Caki2 (cell line): ENCODE results near the gene TRIM14. TPM values are rescaled to one million over a fixed set of nuclear protein-coding genes. Genes with fewer than 3 reads are reported as not detected.
A peak's percentile ranks its signal among the peaks of the same experiment; 100 is the strongest.
"Not testable (repeated sequence)": the region's sequence is repeated elsewhere in the genome, so short reads cannot be mapped to it uniquely, and the experiment has no call there.

Source experiments
- DNase-seq: peaks from one replicate; pipeline ENCODE4 v3.0.0-alpha.2; 2015; ENCODE audit warnings: low read depth
- in situ Hi-C: cut with HindIII; loops from 2 replicates; pipeline ENCODE4 v1.10.0; 2016; ENCODE audit warnings: low sequenced_read_pairs, low pct_unique_long_range_greater_than_20kb, mixed read lengths
- total RNA-seq: library from RNA; depleted of rRNA; stranded (reverse); fragments of >200 nt; shearing (Covaris generic); gene quantifications from 2 replicates; pipeline ENCODE4 v1.2.3, GENCODE V29; 2014; ENCODE audit warnings: low replicate concordance; rRNA removed

Gene TRIM14
- total RNA-seq, 1 experiment from 2014 or later = 5.7 TPM

DNA sequence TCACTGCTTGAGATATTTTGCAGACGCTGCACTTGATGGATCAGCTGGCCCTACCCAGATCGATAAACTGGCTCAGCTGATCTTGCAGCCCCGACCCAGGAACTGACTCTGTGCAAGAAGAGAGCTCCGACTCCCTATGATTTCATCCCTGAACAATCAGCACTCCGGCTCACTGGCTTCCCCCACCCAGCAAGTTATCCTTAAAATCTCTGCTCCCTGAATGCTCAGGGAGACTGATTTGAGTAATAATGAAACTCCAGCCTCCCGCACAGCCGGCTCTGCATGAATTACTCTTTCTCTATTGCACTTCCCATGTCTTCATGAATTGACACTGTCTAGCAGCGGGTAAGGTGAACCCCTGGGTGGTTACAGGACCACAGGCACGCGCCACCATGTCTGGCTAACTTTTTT is 79.4 kb downstream of the TRIM14 start:
- no peak for DNase-seq
- in situ Hi-C loops = no loop called here

DNA sequence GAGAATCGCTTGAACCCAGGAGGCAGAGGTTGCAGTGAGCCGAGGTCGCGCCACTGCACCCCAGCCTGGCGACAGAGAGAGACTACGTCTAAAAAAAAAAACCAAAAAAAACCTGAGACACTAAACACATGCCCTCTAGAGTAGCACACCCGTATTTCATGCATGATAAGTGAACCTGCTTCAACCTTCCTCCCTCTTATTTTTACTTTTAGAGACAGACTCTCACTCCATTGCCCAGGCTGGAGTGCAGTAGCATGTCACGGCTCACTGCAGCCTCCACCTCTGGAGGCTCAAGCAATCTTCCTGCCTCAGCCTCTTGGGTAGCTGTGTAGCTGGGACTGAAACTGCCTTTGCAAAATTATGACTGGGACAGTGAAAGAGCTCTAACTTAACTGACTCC is 80.1 kb downstream of the TRIM14 start:
- in situ Hi-C loops = no loop called here

DNA sequence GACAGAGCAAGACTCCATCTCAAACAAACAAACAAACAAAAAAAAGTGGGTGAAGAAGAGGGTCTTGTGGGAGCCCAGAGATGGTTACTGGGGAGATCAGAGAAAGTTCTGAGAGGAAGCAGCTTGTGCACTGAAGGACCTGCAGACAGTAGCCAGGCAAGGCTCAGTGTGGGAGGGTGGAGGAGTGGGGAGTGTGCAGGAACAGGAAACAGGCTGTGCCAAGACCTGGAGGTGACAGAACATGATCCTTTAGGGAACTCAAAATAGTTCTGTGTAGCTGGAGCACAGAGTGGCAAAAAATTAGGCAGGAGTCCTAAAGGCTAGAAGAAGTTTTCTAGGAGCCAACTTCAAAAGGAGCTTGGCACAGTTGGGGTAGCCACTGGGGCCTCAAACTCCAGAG is 81.7 kb downstream of the TRIM14 start:
- no peak for DNase-seq
- in situ Hi-C loops = no loop called here

More for the DNA sequence above, 80.1 kb downstream of the TRIM14 start:
- DNase-seq = no peak

DNA sequence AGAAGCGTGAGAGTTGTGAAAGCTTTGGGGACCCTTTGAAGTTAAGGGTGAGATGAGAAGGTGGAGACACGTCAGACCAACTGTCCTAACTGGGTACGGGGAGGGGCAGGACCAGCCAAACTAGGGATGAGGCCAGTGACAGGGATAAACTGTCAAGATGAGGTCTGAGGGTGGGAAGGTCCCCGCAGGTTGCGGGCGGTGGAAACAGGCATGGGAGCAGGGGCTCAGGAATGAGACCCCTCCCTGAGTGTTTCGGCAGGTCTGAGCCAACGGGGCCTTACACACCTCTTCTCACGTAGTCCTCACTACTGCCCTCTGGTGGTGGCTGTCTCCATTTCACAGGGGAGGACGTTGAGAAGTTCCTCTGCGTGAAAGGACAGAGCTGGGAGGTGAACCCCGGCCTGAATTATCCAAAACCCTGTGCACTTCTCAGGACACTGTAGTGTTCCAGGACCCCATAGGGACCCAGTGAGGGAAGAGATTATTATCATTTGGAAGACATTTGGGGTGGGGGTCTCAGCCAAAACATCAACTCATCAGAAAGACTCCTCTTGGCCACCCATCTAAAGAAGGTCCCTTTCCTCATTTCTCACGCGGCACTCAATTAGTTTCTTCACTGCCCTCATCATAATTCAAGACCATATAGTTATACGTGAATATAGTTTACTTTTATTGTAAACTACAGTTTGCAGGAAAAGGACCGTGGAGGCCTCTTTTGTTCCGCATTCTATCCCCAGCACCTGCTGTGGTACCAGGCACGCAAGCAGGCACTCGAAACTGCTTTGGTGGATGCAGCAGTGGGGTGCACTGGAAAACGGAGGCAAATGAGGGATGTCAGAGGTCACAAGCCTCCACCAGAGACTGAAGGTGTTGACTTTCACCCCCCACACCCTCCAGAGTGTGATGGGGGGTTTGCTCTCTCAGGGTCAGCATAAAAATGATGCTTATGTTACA is 84.2 kb downstream of the TRIM14 start:
- DNase-seq = peak; percentile 46
- in situ Hi-C loops = no loop called here

DNA sequence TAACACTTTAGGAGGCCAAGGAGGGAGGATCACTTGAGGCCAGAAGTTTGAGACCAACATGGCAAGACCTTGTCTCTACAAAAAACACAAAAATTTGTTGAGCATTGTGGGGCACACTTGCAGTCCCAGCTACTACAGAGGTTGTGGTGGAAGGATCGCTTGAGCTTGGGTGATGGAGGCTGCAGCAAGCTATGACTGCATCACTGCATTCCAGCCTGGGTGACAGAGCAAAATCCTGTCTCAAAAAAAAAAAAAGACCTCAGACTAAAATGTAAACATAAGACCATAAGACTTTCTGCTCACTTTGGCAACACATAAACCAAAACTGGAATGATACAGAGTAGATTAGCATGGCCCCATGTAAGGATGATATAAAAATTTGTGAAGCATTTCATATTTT is 87.1 kb downstream of the TRIM14 start:
- in situ Hi-C loops = no loop called here
- DNase-seq = peak; percentile 33

DNA sequence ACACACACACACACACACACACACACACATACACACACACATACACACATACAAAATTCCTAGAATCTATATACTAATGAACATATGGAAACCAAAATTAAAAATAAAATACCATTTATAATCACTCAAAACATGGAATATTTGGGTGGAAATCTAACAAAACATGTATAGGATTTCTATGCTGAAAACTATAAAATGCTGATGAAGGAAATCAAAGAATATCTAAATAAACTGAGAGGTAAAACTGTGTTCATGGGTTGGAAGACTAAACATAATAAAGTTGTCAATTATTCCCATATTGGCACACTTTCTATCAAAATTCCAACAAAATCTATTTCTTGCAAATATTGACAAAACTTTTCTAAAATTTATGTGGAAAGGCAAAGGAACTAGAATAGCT is 87.9 kb downstream of the TRIM14 start:
- DNase-seq = no peak
- in situ Hi-C loops = no loop called here

DNA sequence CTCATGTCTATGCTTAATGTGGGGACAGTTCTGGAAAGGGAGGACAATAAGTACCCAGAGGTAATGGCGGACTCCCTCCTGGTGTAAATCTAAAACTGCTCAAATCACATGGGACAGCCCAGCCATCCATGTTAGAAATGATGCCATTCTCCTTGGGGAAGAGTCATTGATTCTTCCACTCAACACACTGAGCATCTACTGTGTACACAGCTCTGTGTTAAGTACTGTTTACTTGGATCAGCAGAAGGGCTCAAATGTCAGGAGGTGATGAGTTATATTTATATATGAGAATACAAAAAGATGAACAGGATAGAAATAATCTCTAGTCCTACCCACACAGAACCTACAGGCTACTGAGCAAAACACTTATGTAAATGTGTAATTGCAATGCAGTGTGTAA is 94.3 kb downstream of the TRIM14 start:
- in situ Hi-C loops = no loop called here
- no peak for DNase-seq

DNA sequence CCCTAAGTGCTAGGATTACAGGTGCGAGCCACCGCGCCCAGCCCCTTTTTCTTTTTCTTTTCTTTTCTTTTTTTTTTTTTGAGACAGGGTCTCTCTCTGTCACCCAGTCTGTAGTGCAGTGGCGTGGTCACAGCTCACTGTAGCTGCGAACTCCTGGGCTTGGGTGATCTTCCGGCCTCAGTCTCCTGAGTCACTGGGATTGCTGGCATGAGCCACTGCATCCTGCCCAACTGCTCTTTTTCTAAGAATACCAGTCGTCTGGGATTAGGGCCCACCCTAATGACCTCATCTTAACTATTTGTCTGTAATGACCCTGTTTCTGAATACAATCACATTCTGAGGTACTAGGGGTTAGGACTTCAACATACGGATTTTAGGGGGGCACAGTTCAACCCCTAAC is 96.6 kb downstream of the TRIM14 start:
- no peak for DNase-seq
- in situ Hi-C loops = no loop called here

DNA sequence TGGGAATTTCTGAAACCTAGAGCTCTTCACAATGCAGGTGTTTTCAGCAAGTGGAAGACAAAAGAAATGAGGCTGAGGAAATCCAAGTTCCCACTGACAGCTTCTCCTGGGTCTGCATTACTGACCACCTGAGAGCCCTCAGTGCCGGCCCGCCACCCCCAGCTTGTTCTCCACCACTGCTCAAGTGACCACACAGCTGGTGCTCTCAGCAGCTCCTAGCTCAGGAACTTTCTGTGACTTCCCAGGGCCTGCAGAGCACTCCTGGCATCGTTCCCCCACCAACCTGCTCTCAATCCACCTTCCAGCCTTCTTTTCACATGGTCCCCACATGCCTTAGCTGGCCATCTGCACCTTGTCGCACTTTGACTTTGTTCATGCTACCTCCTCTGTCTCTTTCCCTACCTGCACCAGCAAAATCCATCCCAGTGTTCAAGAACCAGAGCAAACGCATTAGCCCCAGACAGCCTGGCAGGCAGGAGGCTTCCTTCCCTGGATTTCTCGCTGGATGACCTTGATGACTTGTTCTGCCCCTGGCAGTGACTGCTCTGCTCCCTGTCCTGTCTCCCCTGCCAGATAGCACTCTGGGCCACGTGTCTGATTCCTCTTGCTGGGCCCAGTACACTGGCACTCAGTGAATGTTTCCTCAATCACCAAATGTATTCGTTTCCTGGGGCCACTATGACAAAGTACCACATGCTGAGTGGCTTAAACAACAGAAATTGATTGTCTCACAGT is 97.5 kb downstream of the TRIM14 start:
- DNase-seq = no peak
- in situ Hi-C loops = no loop called here

DNA sequence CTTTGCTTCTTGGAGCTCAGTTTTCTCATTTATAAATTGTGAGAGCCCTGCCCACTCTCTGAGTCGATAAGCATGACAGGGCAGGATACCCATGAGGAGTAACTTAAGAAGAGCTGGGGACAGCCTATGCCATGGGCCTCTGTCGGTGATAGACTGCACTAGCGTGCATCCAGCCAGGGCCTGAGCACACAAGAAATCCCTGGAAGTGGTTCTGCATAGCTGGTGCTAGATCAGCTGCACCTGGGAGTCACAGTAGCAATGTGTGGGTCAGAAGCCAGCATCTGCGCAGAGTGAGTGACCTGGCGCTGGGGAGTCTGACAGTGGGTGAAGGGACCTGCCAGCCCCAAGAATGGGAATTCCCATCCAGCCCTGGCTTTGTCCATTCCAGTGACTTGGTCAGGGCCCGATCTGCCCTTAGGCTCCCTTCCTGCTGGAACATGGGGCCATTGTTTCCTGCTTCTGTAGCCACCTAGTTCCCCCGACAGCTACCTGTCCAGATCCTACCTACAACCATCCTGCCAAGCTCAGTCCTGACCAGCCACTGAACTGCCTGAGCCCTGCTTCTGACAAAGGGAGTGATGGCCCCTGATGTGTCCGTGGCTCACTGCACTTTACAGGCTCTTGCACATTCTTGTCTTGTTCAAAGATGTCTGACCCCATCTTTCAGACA is 98.4 kb downstream of the TRIM14 start:
- in situ Hi-C loops = no loop called here
- no peak for DNase-seq

DNA sequence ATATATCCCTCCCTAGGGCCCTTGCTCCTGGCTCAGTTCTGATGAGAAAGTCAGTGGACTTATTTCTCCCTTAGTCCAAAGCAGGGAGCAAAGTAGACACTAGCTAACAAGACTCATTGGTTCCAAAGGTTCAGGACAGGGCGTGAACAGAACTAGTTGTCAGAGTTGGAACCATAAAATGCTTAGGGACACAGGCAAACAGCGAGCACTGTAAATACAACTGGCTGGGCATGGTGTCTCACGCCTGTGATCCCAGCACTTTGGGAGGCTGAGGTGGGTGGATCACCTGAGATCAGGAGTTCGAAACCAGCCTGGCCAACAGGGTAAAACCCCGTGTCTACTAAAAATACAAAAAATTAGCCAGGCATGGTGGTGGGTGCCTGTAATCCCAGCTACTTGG is 99.2 kb downstream of the TRIM14 start:
- in situ Hi-C loops, DNase-seq: not testable (repeated sequence)

Other genes starting within 250 kb of the TRIM14 start
- gene TRMO, start 196.7 kb downstream of the TRIM14 start, total RNA-seq = 29.8 and 36.7 TPM in 2 replicates
- gene HEMGN, start 181.1 kb downstream of the TRIM14 start, total RNA-seq = not detected in 2 replicates
- 1.4 and 7.2 TPM in 2 replicates for gene ANP32B, start 135.9 kb downstream of the TRIM14 start, total RNA-seq
- 60.8 and 98.6 TPM in 2 replicates for gene NANS, start 62.5 kb downstream of the TRIM14 start, total RNA-seq
- gene CORO2A, start 73.4 kb upstream of the TRIM14 start, total RNA-seq = 2.0 and 2.3 TPM in 2 replicates
- gene TBC1D2, start 136.4 kb upstream of the TRIM14 start, total RNA-seq = 7.5 and 12.2 TPM in 2 replicates